ENCODE measurements around the gene PHACTR1.

DNA sequence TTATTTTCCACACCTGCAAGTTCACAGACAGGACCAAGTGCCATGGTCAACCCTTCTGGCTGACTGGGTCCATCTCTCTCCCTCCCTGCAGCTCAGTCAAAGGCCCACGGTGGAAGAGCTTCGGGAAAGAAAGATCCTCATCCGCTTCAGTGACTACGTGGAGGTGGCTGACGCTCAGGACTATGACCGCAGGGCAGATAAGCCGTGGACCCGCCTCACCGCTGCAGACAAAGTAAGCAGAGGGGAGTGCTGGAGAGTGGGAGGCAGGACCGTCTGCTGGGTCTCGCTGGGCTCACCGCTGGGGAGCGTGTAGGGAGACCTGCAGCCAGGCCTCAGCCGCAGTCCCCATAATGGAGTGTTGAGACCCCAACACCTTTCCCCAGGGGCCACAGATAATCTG, 566.8 kb downstream of the PHACTR1 start:
- TF ChIP-seq, protein P1, sequence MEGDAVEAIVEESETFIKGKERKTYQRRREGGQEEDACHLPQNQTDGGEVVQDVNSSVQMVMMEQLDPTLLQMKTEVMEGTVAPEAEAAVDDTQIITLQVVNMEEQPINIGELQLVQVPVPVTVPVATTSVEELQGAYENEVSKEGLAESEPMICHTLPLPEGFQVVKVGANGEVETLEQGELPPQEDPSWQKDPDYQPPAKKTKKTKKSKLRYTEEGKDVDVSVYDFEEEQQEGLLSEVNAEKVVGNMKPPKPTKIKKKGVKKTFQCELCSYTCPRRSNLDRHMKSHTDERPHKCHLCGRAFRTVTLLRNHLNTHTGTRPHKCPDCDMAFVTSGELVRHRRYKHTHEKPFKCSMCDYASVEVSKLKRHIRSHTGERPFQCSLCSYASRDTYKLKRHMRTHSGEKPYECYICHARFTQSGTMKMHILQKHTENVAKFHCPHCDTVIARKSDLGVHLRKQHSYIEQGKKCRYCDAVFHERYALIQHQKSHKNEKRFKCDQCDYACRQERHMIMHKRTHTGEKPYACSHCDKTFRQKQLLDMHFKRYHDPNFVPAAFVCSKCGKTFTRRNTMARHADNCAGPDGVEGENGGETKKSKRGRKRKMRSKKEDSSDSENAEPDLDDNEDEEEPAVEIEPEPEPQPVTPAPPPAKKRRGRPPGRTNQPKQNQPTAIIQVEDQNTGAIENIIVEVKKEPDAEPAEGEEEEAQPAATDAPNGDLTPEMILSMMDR (IDR thresholded peaks at IDR 0.05), result no peak
- no peak for TF ChIP-seq POLR2A (IDR thresholded peaks at IDR 0.05)

Measured in testis (tissue), 2 donors.